Measurements from ENCODE around the gene TCF21. TPM values are rescaled to one million over a fixed set of nuclear protein-coding genes. Genes with fewer than 3 reads are reported as not detected.
"Not testable (repeated sequence)": the region's sequence is repeated elsewhere in the genome, so short reads cannot be mapped to it uniquely, and the experiment has no call there.

The TCF21 gene
- total RNA-seq, 2 donors from 2014 or later: 7.8 to 18.2 TPM

DNA sequence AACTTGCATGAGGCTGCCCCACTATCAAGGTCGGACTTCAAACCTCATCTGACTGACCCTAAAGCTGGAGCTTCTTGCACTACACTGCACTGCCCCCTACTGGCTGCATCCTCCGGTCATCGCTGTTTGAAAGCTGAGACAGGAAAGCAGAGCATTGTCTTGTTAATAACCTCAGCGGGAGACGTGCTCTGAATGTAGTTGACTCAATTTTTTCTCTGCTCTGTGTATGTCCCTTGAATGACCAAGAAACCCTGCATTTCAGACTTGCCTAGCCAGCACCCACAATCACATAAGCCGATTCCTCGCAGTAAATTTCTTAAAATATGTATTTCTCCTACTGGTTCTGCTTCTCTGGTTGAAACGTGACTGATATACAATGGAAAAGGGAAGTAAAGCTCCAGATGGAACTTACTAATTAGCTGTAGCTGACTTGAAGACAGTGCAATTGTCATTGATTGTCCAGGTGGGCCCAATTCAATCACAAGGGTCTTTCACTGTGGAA, 27.8 kb downstream of the TCF21 start:
- ATAC-seq (peak; percentile 85 to 91), DNase-seq (peak; percentile 92)
- intact Hi-C loops (cut with DNase I): loop anchor here in 1 of 2 donors (2.0 to 10.0 kb wide), 3 partner anchors 79 to 1082 kb away; no protein-coding TSS in a partner anchor

GRCh38 chr6:133917781-133918180, 28.9 kb downstream of the TCF21 start:
- ATAC-seq: no peak
- DNase-seq: no peak
- intact Hi-C loops (cut with DNase I): loop anchor here in 1 of 2 donors (2.0 to 10.0 kb wide), 3 partner anchors 80 to 1083 kb away; no protein-coding TSS in a partner anchor

DNA sequence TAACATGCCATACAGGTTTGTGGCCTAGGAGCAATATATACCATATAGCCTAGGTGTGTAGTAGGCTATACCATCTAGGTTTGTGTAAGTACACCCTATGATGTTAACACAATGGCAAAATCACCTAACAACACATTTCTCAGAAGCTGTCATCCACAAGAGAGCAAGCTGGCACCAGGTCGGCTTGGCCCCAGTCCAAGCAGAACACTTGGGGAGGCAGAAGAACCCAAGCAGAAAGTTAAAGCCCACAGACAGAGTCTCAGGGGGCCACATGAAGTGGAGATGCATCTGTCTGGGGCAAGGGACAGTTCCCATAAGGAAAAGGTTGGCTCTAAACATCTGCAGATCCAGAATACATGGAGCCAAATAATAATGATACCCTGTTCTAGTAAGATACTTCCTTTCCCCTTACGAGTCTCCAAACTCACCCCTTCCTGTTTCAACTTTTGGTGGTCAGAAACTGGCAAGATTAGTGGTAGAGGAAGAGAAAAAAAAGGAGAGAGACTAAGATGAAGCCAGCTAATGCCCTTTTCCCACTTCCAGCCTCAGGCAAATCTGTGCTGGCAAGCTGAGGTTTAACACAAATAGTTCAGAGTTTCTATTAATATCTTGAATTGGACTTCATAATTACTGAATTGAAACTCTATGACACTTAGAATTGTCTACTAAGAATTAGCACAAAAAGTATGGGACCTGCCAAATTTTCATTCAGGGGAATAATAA, 29.5 kb downstream of the TCF21 start:
- DNase-seq: no peak
- intact Hi-C loops (cut with DNase I): loop anchor here in 1 of 2 donors (5.0 to 10.0 kb wide), 2 partner anchors 81 to 1084 kb away; no protein-coding TSS in a partner anchor

GRCh38 chr6:133919362-133919761, 30.4 kb downstream of the TCF21 start:
- no peak for DNase-seq
- intact Hi-C loops (cut with DNase I): loop anchor here in 1 of 2 donors (5.0 to 10.0 kb wide), 2 partner anchors 82 to 1085 kb away; no protein-coding TSS in a partner anchor
- ATAC-seq: no peak

More for the DNA sequence above, 29.5 kb downstream of the TCF21 start:
- ATAC-seq: no peak

GRCh38 chr6:133921249-133921859, 32.4 kb downstream of the TCF21 start:
- intact Hi-C loops (cut with DNase I): loop anchor here in 1 of 2 donors (10.0 kb wide), 1 partner anchor 143 kb away; no protein-coding TSS in a partner anchor
- DNase-seq (peak; percentile 72), ATAC-seq (peak; percentile 52 to 60)

GRCh38 chr6:133923938-133924593, 35.2 kb downstream of the TCF21 start:
- intact Hi-C loops (cut with DNase I): loop anchor here (2.0 to 10.0 kb wide), 2 partner anchors 141 to 173 kb away; no protein-coding TSS in a partner anchor
- DNase-seq: peak; percentile 34

DNA sequence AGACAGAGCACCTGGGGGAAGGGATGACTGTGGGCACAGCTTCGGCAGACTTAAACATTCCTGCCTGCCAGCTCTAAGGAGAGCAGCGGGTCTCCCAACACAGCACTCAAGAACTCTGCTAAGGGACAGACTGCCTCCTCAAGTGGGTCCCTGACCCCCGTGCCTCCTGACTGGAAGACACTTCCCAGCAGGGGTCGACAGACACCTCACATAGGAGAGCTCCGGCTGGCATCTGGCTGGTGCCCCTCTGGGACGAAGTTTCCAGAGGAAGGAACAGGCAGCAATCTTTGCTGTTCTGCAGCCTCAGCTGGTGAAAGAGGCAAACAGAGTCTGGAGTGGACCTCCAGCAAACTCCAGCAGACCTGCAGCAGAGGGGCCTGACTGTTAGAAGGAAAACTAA, 42.3 kb downstream of the TCF21 start:
- ATAC-seq; DNase-seq; intact Hi-C loops (cut with DNase I): not testable (repeated sequence)

More at GRCh38 chr6:133923938-133924593, 35.2 kb downstream of the TCF21 start:
- peak; percentile 92 to 95 for ATAC-seq

DNA sequence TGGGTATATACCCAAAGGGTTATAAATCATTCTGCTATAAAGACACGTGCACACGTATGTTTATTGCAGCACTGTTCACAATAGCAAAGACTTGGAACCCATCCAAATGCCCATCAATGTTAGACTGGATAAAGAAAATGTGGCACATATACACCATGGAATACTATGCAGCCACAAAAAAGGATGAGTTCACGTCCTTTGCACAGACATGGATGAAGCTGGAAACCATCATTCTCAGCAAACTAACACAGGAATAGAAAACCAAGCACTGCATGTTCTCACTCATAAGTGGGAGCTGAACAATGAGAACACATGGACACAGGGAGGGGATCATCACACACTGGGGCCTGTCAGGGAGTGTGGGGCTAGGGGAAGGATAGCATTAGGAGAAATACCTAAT, 47.4 kb downstream of the TCF21 start:
- intact Hi-C loops (cut with DNase I); DNase-seq; ATAC-seq: not testable (repeated sequence)

GRCh38 chr6:133937909-133938308, 49.0 kb downstream of the TCF21 start:
- no peak for ATAC-seq
- intact Hi-C loops (cut with DNase I): no loop called here
- no peak for DNase-seq

DNA sequence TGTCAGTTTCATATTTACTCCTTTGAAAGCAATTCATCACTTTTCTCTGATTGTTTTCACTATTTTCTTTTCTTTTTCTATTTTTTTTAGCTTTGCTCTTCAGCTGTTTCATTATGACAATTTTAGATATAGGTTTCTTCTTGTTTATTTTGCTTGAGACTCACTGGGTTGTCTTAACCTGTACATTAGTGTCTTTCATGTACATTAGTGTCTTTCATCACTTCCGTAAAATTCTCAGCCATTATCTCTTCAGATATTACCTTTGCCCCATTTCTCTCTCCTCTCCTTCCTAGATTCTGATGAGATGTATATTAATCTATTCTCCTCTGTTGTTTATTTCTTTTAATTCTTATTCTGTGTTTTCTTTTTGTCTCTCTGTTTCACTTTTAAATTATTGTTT, 49.6 kb downstream of the TCF21 start:
- DNase-seq (no peak), ATAC-seq (no peak)
- intact Hi-C loops (cut with DNase I): no loop called here

- DNase-seq (no peak), ATAC-seq (no peak)
- intact Hi-C loops (cut with DNase I): no loop called here
Observed at GRCh38 chr6:133939778-133940667, 51.1 kb downstream of the TCF21 start.

Other genes with a start within 250 kb of the TCF21 start
- 10 to 100 TPM; 17.8 to 22.8 TPM for gene TBPL1, start 64.1 kb downstream of the TCF21 start, total RNA-seq
- gene SLC2A12, start 163.5 kb downstream of the TCF21 start, total RNA-seq: 10 to 100 TPM in 1 of 2 donors, 1 to 10 TPM in 1; 5.2 to 11.3 TPM